Gastrocnemius medialis (tissue), 4 donors: Measurements from ENCODE around the gene TNFRSF21. TPM values are rescaled to one million over a fixed set of nuclear protein-coding genes. Genes with fewer than 3 reads are reported as not detected.
A peak's percentile ranks its signal among the peaks of the same experiment; 100 is the strongest.
"Not testable (repeated sequence)": the region's sequence is repeated elsewhere in the genome, so short reads cannot be mapped to it uniquely, and the experiment has no call there.

ENCODE experiments used
- ATAC-seq, 2 donors: fragments of 150-250 bp; one replicate each; pipeline ENCODE4 v1.9.1; 2016
- DNase-seq, 2 donors: peaks; one replicate each; pipeline ENCODE4 v3.0.0-alpha.2; 2019
- H3K27ac ChIP-seq, 4 donors: fragments of 200-600 bp; sonication (generic); 1 replicate in 1 of 4; 2 replicates in 3 of 4; pipeline ENCODE4 v1.5.1; 2016 to 2018; ENCODE audit warnings: mild to moderate bottlenecking in 2 of 4, moderate library complexity in 1 of 4
- H3K27me3 ChIP-seq, 3 donors: fragments of 200-600 bp; sonication (generic) in 2 of 3; 1 replicate in 1 of 3; 2 replicates in 2 of 3; pipeline versions ENCODE4 v1.5.1 to v1.6.0; 2016 to 2019; ENCODE audit warnings: mild to moderate bottlenecking in 1 of 3, moderate library complexity in 1 of 3
- H3K36me3 ChIP-seq, 2 donors: fragments of 200-600 bp; sonication (generic) in 1 of 2; one replicate each; pipeline ENCODE4 v1.5.1; 2017 to 2018
- H3K4me1 ChIP-seq, 2 donors: fragments of 200-600 bp; sonication (generic) in 1 of 2; one replicate each; pipeline ENCODE4 v1.5.1; 2016 to 2017; ENCODE audit warnings: mild to moderate bottlenecking in 2 of 2
- H3K4me3 ChIP-seq, 4 donors: fragments of 200-600 bp; sonication (generic) in 3 of 4; 1 replicate in 1 of 4; 2 replicates in 3 of 4; pipeline ENCODE4 v1.5.1; 2016 to 2019; ENCODE audit warnings: mild to moderate bottlenecking in 2 of 4
- H3K9me3 ChIP-seq, 3 donors: fragments of 200-600 bp; sonication (generic) in 2 of 3; 1 replicate in 1 of 3; 2 replicates in 2 of 3; pipeline ENCODE4 v1.5.1; 2016 to 2019
- POLR2A ChIP-seq, 2 donors: fragments of 450-650 bp; IDR thresholded peaks; one replicate each; pipeline ENCODE4 v1.6.1; 2017; ENCODE audit warnings: antibody characterized with exemption in 2 of 2, mild to moderate bottlenecking in 2 of 2, moderate library complexity in 2 of 2
- in situ Hi-C, 4 donors: fragments of 200-750 bp; cut with MboI; loops; one replicate each; pipeline versions ENCODE4 v1.15.0 to v1.8.0; 2017; ENCODE audit warnings: low sequenced_read_pairs in 4 of 4
- intact Hi-C: fragments of 100-400 bp; cut with DNase I; formaldehyde crosslinking; loops from one replicate; pipeline ENCODE4 v1.15.1; 2023; ENCODE audit warnings: low total_unique reads
- total RNA-seq, 4 donors: library from RNA; depleted of rRNA; stranded (reverse); fragments of >200 nt; gene quantifications; one replicate each; pipeline versions ENCODE4 v1.1.0 to v1.2.3, GENCODE V29; 2016
- TF ChIP-seq, protein P1 (sequence below), 5 experiments: fragments of 450-650 bp in 3 of 5; fragments of 200-600 bp in 2 of 5; sonication (generic) in 2 of 5; IDR thresholded peaks in 4 of 5; conservative IDR thresholded peaks in 1 of 5; 1 replicate in 4 of 5; 2 replicates in 1 of 5; pipeline ENCODE4 v1.5.1; 2016 to 2019; ENCODE audit warnings: antibody characterized with exemption in 5 of 5, mild to moderate bottlenecking in 3 of 5, moderate library complexity in 3 of 5

Gene TNFRSF21
- total RNA-seq, 4 donors from 2014 or later = 2.8 to 5.3 (median 3.7) TPM

DNA sequence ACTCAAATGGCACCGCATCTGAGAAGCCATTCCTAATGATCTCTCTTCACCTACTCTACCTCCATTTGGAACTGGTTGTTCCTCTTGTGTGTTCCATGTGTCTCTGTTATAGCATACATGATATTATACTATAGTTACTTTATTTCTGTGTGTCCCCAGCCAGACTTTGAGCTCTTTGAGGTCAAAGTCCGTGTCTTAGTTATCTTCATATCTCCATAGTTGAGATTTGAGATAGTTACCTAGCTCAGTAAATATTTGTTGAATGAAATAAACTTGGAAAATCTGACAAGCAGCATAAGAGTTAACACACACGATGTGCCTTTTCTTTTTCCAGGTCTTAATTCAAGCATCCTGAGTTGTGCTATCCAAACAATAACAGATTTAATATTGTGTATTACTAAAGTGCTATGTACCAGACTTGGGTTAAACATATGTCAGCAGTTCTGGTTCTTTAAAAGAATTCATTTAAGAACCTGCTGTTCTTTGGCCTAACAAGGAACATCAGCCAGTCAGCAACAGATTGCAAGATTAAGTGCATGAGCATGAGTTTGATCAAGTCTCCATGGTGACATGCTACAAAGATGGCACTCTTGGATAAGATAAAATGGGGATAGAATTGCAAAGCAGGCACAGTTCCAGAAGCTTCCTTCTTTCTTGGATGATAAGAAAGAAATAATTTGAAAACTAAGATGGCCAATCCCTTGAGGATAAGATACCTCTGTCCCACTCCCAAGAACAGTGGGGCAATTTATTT, 8.7 kb upstream of the TNFRSF21 start:
- Histone ChIP-seq H3K4me1 (no peaks in the 10 kb centered on the region), H3K4me3 (no peak overlapping the region), H3K9me3 (no peaks in the 10 kb centered on the region), H3K27me3 (no peaks in the 10 kb centered on the region), H3K27ac (no peak overlapping the region), H3K36me3 (no peaks in the 10 kb centered on the region)
- intact Hi-C loops (no loop called here), in situ Hi-C loops (loop anchor here in 3 of 4 donors (25.0 kb wide), 2 partner anchors 456 to 481 kb away; no protein-coding TSS in a partner anchor)
- ATAC-seq = no peak
- DNase-seq = no peak
- TF ChIP-seq, protein P1, sequence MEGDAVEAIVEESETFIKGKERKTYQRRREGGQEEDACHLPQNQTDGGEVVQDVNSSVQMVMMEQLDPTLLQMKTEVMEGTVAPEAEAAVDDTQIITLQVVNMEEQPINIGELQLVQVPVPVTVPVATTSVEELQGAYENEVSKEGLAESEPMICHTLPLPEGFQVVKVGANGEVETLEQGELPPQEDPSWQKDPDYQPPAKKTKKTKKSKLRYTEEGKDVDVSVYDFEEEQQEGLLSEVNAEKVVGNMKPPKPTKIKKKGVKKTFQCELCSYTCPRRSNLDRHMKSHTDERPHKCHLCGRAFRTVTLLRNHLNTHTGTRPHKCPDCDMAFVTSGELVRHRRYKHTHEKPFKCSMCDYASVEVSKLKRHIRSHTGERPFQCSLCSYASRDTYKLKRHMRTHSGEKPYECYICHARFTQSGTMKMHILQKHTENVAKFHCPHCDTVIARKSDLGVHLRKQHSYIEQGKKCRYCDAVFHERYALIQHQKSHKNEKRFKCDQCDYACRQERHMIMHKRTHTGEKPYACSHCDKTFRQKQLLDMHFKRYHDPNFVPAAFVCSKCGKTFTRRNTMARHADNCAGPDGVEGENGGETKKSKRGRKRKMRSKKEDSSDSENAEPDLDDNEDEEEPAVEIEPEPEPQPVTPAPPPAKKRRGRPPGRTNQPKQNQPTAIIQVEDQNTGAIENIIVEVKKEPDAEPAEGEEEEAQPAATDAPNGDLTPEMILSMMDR (IDR thresholded peaks at IDR 0.05 in 4 of 5, conservative IDR thresholded peaks at IDR 0.05 in 1 of 5) = no peak
- TF ChIP-seq POLR2A (IDR thresholded peaks at IDR 0.05) = no peak

DNA sequence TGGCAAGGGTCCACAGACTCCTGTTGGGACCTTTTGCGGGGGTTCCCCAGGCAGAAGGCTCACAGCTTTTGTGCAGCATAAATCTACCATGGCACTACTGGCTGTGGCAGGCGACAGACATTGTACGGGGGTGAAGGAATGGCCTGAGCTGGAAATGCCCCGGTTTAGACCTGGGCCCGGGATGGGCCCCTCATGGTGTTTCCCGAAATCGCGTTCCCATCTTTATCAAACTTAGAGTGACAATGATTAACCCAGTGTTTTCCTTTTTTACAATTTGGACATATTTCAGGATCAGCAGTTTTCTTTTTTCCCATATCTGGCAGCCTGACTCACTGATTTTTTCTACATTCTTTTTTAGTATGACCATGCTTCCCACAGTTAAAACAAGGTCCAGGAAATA, 5.5 kb upstream of the TNFRSF21 start:
- H3K27ac ChIP-seq, H3K36me3 ChIP-seq, H3K4me1 ChIP-seq, H3K27me3 ChIP-seq, H3K4me3 ChIP-seq, intact Hi-C loops, ATAC-seq, H3K9me3 ChIP-seq, DNase-seq: not testable (repeated sequence)
- in situ Hi-C loops = loop anchor here in 3 of 4 donors (25.0 kb wide), 2 partner anchors 453 to 478 kb away; no protein-coding TSS in a partner anchor

DNA sequence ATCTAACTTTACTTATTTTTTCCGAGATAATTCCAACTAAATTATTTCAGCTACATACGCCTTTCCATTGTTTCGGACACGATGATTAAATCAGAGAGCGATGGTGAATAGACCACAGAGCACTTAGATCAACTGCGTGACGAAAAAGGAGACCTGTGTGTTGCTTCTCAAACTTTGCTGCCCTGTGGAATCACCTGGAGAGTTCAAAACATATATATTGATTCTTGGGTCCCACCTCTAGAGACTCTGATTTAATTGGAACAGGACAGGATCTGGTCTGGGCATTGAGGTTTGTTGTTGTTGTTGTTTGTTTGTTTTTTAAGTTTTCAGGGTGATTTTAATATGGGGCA, 401 bp upstream of the TNFRSF21 start:
- Histone ChIP-seq H3K27me3 (peaks cover 11 to 24% (median 24%) of the 10 kb centered on the region in 3 donors), H3K36me3 (no peaks in the 10 kb centered on the region), H3K9me3 (no peaks in the 10 kb centered on the region), H3K27ac (peak overlapping the region in 1 of 4 donors; percentile 73), H3K4me3 (peak overlapping the region in 2 of 4 donors; percentile 64 to 81), H3K4me1 (peaks cover 4 to 10% of the 10 kb centered on the region in 2 donors)
- ATAC-seq = no peak
- intact Hi-C loops = loop anchor here (1.0 kb wide), 1 partner anchor 213 kb away; no protein-coding TSS in a partner anchor
- TF ChIP-seq, protein P1 (IDR thresholded peaks at IDR 0.05 in 4 of 5, conservative IDR thresholded peaks at IDR 0.05 in 1 of 5) = no peak
- no peak for TF ChIP-seq POLR2A (IDR thresholded peaks at IDR 0.05)
- in situ Hi-C loops = loop anchor here (5.0 to 25.0 kb wide), 3 partner anchors 213 to 473 kb away; no protein-coding TSS in a partner anchor
- DNase-seq = no peak

DNA sequence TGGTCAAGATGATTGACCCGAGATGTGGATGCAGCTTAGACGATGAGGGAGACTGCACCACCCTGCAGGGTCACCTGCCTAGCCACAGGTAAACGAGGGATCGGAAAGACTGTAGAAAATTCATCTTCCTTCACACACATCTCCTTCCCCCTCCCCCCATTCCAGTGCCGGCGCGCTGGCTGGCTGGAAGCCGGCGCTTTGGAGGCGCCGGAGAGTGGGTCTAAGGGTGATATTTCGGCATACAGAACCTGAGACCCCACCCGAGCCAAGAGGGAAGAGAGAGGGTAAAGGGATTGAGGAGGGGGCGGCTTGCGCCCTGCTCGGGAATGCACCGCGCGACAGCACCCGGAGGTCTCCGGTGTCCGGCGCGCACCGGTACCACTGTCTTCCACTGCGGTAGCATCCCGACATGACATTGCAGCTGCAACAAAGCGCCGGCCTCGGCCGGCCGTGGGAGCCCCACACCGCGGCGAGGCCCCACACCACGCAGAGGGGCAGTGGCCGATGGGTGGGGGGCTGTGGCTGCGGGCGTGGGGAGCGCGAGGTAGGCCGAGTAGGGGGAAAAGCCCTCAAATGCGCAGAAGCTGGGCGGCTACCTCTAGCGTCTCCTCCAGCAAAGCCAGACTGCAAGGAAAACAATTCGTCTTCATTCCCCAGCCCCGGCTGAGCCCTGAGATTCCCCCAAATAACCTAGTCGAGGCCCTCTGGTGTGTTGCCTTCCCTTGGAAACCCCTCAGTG, 984 bp downstream of the TNFRSF21 start:
- ATAC-seq (peak; percentile 13 to 30), DNase-seq (peak in 1 of 2 donors; percentile 16)
- TF ChIP-seq, protein P1 (IDR thresholded peaks at IDR 0.05 in 4 of 5, conservative IDR thresholded peaks at IDR 0.05 in 1 of 5) = no peak
- Histone ChIP-seq H3K27me3 (peaks cover 11 to 24% (median 24%) of the 10 kb centered on the region in 3 donors), H3K4me3 (peak overlapping the region; percentile 62 to 81 (median 70)), H3K4me1 (peaks cover 4 to 10% of the 10 kb centered on the region in 2 donors), H3K9me3 (no peaks in the 10 kb centered on the region), H3K36me3 (no peaks in the 10 kb centered on the region), H3K27ac (peak overlapping the region; percentile 49 to 73 (median 69))
- intact Hi-C loops (loop anchor here (2.0 to 5.0 kb wide), 2 partner anchors 66 to 460 kb away; no protein-coding TSS in a partner anchor), in situ Hi-C loops (loop anchor here (10.0 to 25.0 kb wide), 4 partner anchors 204 to 471 kb away; no protein-coding TSS in a partner anchor)

DNA sequence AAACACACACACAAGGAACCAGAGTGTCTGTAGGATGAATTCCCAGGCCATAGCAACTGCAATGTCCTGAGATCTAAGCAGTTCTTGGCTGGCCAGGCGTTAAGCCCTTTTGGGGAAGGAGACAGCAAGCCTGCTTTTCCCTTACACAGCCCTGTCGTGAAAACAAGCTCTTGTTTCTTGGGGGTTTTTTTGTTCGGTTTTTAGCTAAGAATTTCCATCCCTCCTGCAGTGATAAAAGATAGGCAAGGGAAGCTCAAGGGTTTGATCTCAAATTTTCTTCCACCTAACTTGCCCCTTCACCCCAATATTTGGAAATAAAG, 1.5 kb downstream of the TNFRSF21 start:
- peak overlapping the region; percentile 62 to 81 (median 70) for H3K4me3 ChIP-seq
- intact Hi-C loops = loop anchor here (2.0 to 5.0 kb wide), 2 partner anchors 66 to 459 kb away; no protein-coding TSS in a partner anchor
- H3K27ac ChIP-seq = no peak overlapping the region
- H3K36me3 ChIP-seq = no peaks in the 10 kb centered on the region
- in situ Hi-C loops = loop anchor here (10.0 to 25.0 kb wide), 4 partner anchors 203 to 471 kb away; no protein-coding TSS in a partner anchor
- no peak for ATAC-seq
- no peak for DNase-seq
- H3K9me3 ChIP-seq = no peaks in the 10 kb centered on the region
- no peak for TF ChIP-seq POLR2A (IDR thresholded peaks at IDR 0.05)
- TF ChIP-seq, protein P1 (IDR thresholded peaks at IDR 0.05 in 4 of 5, conservative IDR thresholded peaks at IDR 0.05 in 1 of 5) = no peak
- H3K4me1 ChIP-seq = peaks cover 4 to 10% of the 10 kb centered on the region in 2 donors
- H3K27me3 ChIP-seq = peaks cover 11 to 24% (median 24%) of the 10 kb centered on the region in 3 donors
